Vagina (tissue), 2 donors: ENCODE data around the gene UST.

Source experiments
- CTCF ChIP-seq, 3 experiments: fragments of 450-650 bp in 2 of 3; fragments of 200-600 bp in 1 of 3; sonication (generic) in 1 of 3; IDR thresholded peaks; one replicate each; pipeline ENCODE4 v1.5.1; 2017 to 2019; ENCODE audit warnings: antibody characterized with exemption in 3 of 3, mild to moderate bottlenecking in 2 of 3, moderate library complexity in 2 of 3
- POLR2A ChIP-seq, 2 donors: fragments of 450-650 bp; IDR thresholded peaks; one replicate each; pipeline ENCODE4 v1.6.1; 2017; ENCODE audit warnings: antibody characterized with exemption in 2 of 2, mild to moderate bottlenecking in 2 of 2, moderate library complexity in 2 of 2

- no peak for TF ChIP-seq CTCF (IDR thresholded peaks at IDR 0.05)
- no peak for TF ChIP-seq POLR2A (IDR thresholded peaks at IDR 0.05)
Measured at GRCh38 chr6:148906386-148906785, 159.6 kb downstream of the UST start.
